Measurements from ENCODE around the gene TRIM42.

The TRIM42 gene

GRCh38 chr3:140710711-140711389, 33.0 kb downstream of the TRIM42 start:
- no peak for DNase-seq

- peak in 1 of 3 experiments; percentile 9 for DNase-seq
Measured at GRCh38 chr3:140711390-140712035, 33.6 kb downstream of the TRIM42 start.

GRCh38 chr3:140712301-140712700, 34.4 kb downstream of the TRIM42 start:
- DNase-seq, result no peak

- DNase-seq, result peak in 2 of 3 experiments; percentile 16 to 46
Measured at GRCh38 chr3:140715035-140715434, 37.2 kb downstream of the TRIM42 start.

- DNase-seq, result no peak
Measured at GRCh38 chr3:140717921-140718320, 40.1 kb downstream of the TRIM42 start.

- DNase-seq, result no peak
Measured at GRCh38 chr3:140719841-140720614, 42.2 kb downstream of the TRIM42 start.

GRCh38 chr3:140723576-140723975, 45.7 kb downstream of the TRIM42 start:
- no peak for DNase-seq

GRCh38 chr3:140724856-140725812, 47.3 kb downstream of the TRIM42 start:
- DNase-seq, result no peak

GRCh38 chr3:140726066-140726465, 48.2 kb downstream of the TRIM42 start:
- DNase-seq, result no peak

- no peak for DNase-seq
Measured at GRCh38 chr3:140727886-140728285, 50.0 kb downstream of the TRIM42 start.

- DNase-seq, result no peak
Measured at GRCh38 chr3:140731440-140732119, 53.7 kb downstream of the TRIM42 start.

GRCh38 chr3:140733623-140734022, 55.8 kb downstream of the TRIM42 start:
- DNase-seq, result no peak

GRCh38 chr3:140736863-140737460, 59.1 kb downstream of the TRIM42 start:
- DNase-seq, result peak; percentile 32 to 74 (median 36)

- no peak for DNase-seq
Measured at GRCh38 chr3:140742116-140742515, 64.3 kb downstream of the TRIM42 start.

GRCh38 chr3:140748171-140748570, 70.3 kb downstream of the TRIM42 start:
- DNase-seq, result no peak

GRCh38 chr3:140748903-140749302, 71.0 kb downstream of the TRIM42 start:
- no peak for DNase-seq

Measured in NCI-H1417 (cell line).